Measurements from ENCODE around the gene EPS8L2. TPM values are rescaled to one million over a fixed set of nuclear protein-coding genes. Genes with fewer than 3 reads are reported as not detected.

EPS8L2 gene
- total and polyA plus RNA-seq, 10 donors = 4.2 to 14.7 (median 7.3) TPM

DNA sequence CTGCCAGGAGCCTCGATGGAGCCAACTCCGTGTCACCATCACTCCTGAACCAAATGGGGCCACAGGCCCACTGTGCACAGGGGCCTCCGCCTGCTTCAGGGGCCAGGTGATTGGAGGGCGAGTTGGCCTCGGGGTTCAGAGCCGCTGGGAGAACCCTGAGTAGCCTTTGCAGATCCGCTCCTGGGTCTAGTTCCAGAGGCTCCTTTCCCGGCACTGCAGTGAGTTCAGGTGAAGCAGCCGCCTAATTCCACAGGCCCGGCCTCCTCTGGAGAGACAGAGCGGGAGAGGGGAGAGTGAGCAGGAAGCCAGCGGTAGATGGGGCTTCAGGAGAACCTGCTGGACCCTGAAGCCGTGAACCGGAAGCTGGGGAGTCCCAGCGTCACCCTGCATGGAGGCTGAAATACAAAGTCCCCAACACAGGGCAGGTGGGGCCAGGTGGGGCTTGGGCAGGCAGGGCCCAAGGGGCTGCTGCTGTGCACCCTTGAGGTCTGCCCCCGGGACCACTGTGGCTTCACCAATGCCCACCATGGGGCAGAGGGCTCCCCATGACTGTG, 46.4 kb upstream of the EPS8L2 start:
- Histone ChIP-seq H3K36me3 (peaks cover 0 to 90% (median 15%) of the 10 kb centered on the region in 6 donors), H3K9me3 (no peaks in the 10 kb centered on the region), H3K27ac (no peak overlapping the region), H3K27me3 (replicated peaks in 1 of 7) (no peaks in the 10 kb centered on the region), H3K4me1 (peaks cover 4 to 56% (median 22%) of the 10 kb centered on the region in 6 donors), H3K4me3 (no peak overlapping the region)
- DNase-seq = no peak
- no peak for TF ChIP-seq POLR2A (IDR thresholded peaks at IDR 0.05)
- TF ChIP-seq, protein P1, sequence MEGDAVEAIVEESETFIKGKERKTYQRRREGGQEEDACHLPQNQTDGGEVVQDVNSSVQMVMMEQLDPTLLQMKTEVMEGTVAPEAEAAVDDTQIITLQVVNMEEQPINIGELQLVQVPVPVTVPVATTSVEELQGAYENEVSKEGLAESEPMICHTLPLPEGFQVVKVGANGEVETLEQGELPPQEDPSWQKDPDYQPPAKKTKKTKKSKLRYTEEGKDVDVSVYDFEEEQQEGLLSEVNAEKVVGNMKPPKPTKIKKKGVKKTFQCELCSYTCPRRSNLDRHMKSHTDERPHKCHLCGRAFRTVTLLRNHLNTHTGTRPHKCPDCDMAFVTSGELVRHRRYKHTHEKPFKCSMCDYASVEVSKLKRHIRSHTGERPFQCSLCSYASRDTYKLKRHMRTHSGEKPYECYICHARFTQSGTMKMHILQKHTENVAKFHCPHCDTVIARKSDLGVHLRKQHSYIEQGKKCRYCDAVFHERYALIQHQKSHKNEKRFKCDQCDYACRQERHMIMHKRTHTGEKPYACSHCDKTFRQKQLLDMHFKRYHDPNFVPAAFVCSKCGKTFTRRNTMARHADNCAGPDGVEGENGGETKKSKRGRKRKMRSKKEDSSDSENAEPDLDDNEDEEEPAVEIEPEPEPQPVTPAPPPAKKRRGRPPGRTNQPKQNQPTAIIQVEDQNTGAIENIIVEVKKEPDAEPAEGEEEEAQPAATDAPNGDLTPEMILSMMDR (IDR thresholded peaks at IDR 0.05 in 8 of 11, conservative IDR thresholded peaks at IDR 0.05 in 3 of 11) = no peak
- TF ChIP-seq POLR2AphosphoS5 (IDR thresholded peaks at IDR 0.05) = peak in 1 of 3 donors; percentile 8
- WGBS, 5 donors = 88 to 95% (median 92%) methylated on average over 13 to 16 of the region's 16 CpGs
- intact Hi-C loops (cut with DNase I; ENCODE audit: low total_unique reads) = loop anchor here (5.0 kb wide), 1 partner anchor 63 kb away; no protein-coding TSS in a partner anchor

DNA sequence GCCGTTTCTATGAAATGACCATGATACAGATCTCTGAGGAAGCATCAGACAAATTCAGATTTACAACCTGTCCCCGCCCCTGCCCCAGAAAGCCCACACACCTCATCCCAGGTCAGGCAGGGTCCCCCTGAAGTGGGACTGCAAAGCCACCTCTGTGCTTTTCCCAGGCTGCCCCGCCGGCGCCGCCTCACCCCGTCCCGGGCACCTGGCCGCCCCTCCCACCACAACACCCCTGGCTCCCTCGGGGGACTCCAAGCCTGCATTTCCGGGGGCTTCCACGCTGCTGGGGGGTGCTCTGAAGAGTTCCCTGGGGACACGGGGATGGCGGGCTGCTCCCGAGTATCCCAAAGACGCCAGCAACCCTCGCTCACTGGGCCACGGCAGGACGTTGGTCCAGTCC, 45.8 kb upstream of the EPS8L2 start:
- intact Hi-C loops (cut with DNase I; ENCODE audit: low total_unique reads) = loop anchor here (5.0 kb wide), 1 partner anchor 62 kb away; no protein-coding TSS in a partner anchor
- Histone ChIP-seq H3K9me3 (no peaks in the 10 kb centered on the region), H3K36me3 (peaks cover 0 to 87% (median 15%) of the 10 kb centered on the region in 6 donors), H3K4me1 (peaks cover 4 to 56% (median 22%) of the 10 kb centered on the region in 6 donors), H3K4me3 (no peak overlapping the region), H3K27me3 (replicated peaks in 1 of 7) (no peaks in the 10 kb centered on the region), H3K27ac (no peak overlapping the region)
- no peak for DNase-seq
- 89 to 95% (median 94%) methylated on average over 18 to 19 of the region's 19 CpGs for WGBS, 5 donors
- TF ChIP-seq POLR2AphosphoS5 (IDR thresholded peaks at IDR 0.05) (no peak), POLR2A (IDR thresholded peaks at IDR 0.05) (no peak)
- TF ChIP-seq, protein P1 (IDR thresholded peaks at IDR 0.05 in 8 of 11, conservative IDR thresholded peaks at IDR 0.05 in 3 of 11) = no peak

DNA sequence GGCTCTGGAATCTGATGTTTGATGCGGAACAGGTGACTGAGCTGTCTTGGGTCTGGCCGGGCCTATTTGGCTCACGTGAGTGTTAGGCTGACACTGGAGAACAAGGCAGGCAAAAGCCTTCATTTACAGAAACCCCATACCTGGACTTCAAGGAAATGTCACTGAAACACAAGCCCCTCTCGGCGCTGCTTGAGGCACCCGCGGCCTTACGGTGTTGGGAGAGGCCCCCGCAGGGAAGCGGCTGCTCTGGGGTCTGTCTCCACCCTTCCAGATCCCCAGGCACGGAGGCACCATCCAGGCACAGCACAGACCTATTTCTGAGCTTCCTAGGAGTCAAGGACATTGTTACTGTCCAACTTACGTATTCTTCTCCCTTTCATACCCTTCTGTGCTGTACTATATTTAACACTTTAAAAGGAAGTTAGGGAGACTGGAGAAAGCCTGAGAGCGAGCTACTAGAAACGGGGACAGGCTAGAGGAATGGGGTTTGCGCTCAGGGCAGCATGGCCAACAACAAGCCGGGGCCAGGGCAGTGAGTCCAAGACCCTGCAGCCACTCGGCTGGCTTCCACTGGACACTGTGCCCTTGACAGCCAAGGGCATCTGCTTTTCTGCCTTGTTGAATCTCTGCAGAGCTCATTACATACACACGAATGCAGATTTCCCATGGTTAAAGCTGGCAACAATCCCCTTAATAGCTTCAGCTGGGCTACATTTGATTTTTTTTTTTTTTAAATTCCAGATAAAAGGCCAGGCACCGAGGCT, 45.2 kb upstream of the EPS8L2 start:
- WGBS, 5 donors = 67 to 88% (median 83%) methylated on average over 16 to 19 of the region's 19 CpGs
- peaks cover 4 to 56% (median 24%) of the 10 kb centered on the region in 6 donors for H3K4me1 ChIP-seq
- intact Hi-C loops (cut with DNase I; ENCODE audit: low total_unique reads) = loop anchor here (5.0 kb wide), 1 partner anchor 61 kb away; no protein-coding TSS in a partner anchor
- H3K27ac ChIP-seq = peak overlapping the region in 3 of 8 donors; percentile 22 to 26 (median 26)
- no peaks in the 10 kb centered on the region for H3K9me3 ChIP-seq
- peaks cover 0 to 87% (median 15%) of the 10 kb centered on the region in 6 donors for H3K36me3 ChIP-seq
- no peak for TF ChIP-seq POLR2AphosphoS5 (IDR thresholded peaks at IDR 0.05)
- no peak overlapping the region for H3K4me3 ChIP-seq
- H3K27me3 ChIP-seq (replicated peaks in 1 of 7) = no peaks in the 10 kb centered on the region
- no peak for DNase-seq

DNA sequence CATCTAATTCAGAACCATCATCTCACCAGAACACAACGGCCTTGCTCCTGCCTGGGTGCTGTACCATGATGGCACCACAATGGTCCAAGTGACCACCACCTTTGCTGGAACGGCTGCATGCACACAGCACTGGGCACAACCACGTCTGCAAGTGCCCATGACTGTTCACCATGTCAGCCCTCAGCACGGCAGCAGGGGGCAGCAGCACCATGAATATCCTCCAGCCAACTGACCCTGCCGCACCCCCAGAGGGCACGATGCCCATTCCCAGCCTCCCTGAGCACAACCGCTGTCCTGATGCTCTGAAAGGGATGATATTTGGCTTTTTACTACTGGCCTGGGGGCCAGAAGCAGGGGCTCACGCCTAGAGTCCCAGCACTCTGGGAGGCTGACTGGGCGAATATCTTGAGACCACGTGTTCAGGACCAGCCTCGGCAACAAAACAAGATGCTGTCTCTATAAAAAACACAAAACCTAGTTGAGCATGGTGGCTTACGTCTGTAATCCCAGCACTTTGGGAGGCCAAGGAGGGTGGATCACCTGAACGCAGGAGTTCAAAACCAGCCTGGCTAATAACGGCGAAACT, 43.2 kb upstream of the EPS8L2 start:
- H3K36me3 ChIP-seq = peaks cover 0 to 87% (median 15%) of the 10 kb centered on the region in 6 donors
- 66 to 73% (median 67%) methylated on average over 13 to 15 of the region's 15 CpGs for WGBS, 5 donors
- H3K4me3 ChIP-seq = no peak overlapping the region
- DNase-seq = peak; percentile 87
- intact Hi-C loops (cut with DNase I; ENCODE audit: low total_unique reads) = loop anchor here (5.0 kb wide), 1 partner anchor 60 kb away; no protein-coding TSS in a partner anchor
- H3K9me3 ChIP-seq = no peaks in the 10 kb centered on the region
- H3K4me1 ChIP-seq = peaks cover 4 to 54% (median 24%) of the 10 kb centered on the region in 6 donors
- no peak overlapping the region for H3K27ac ChIP-seq
- H3K27me3 ChIP-seq (replicated peaks in 1 of 7) = no peaks in the 10 kb centered on the region
- TF ChIP-seq POLR2A (IDR thresholded peaks at IDR 0.05) = no peak
- TF ChIP-seq, protein P1 (IDR thresholded peaks at IDR 0.05 in 8 of 11, conservative IDR thresholded peaks at IDR 0.05 in 3 of 11) = peak; percentile 55 to 87 (median 81)
- peak; percentile 46 to 67 (median 56) for TF ChIP-seq POLR2AphosphoS5 (IDR thresholded peaks at IDR 0.05)

All from spleen (tissue), 11 donors.